ENCODE data around the gene ITGA1.

GRCh38 chr5:52915176-52915875 is 127.6 kb downstream of the ITGA1 start:
- TF ChIP-seq EZH2 (IDR thresholded peaks at IDR 0.05; ENCODE audit: low read depth) (no peak), CTCF (conservative IDR thresholded peaks at IDR 0.05) (peak; percentile 91)
